ENCODE results near the gene POLR3GL. TPM values are rescaled to one million over a fixed set of nuclear protein-coding genes. Genes with fewer than 3 reads are reported as not detected.

POLR3GL gene
- total RNA-seq, 1 donor from 2014 or later = 12.2 TPM

- Histone ChIP-seq H3K36me3 (ENCODE audit: control insufficient read depth, insufficient read depth, low read length) (no peaks in the 10 kb centered on the region), H3K4me3 (ENCODE audit: low read depth, low read length) (peak overlapping the region; percentile 56), H3K27me3 (ENCODE audit: control insufficient read depth, insufficient read depth, low read length) (no peaks in the 10 kb centered on the region)
- no peak for TF ChIP-seq CTCF (IDR thresholded peaks at IDR 0.05; ENCODE audit: insufficient read depth, low read length, poor library complexity, severe bottlenecking)
- DNase-seq (ENCODE audit: low read depth) = no peak
Measured at GRCh38 chr1:145959957-145960467, 4.5 kb upstream of the POLR3GL start.

GRCh38 chr1:145960468-145961108 is 3.9 kb upstream of the POLR3GL start:
- no peak for DNase-seq (ENCODE audit: low read depth)
- Histone ChIP-seq H3K4me3 (ENCODE audit: low read depth, low read length) (peak overlapping the region; percentile 56), H3K36me3 (ENCODE audit: control insufficient read depth, insufficient read depth, low read length) (no peaks in the 10 kb centered on the region), H3K27me3 (ENCODE audit: control insufficient read depth, insufficient read depth, low read length) (no peaks in the 10 kb centered on the region)
- peak; percentile 24 for TF ChIP-seq CTCF (IDR thresholded peaks at IDR 0.05; ENCODE audit: insufficient read depth, low read length, poor library complexity, severe bottlenecking)

- H3K4me3 ChIP-seq (ENCODE audit: low read depth, low read length) = peak overlapping the region; percentile 56
- H3K36me3 ChIP-seq (ENCODE audit: control insufficient read depth, insufficient read depth, low read length) = no peaks in the 10 kb centered on the region
- TF ChIP-seq CTCF (IDR thresholded peaks at IDR 0.05; ENCODE audit: insufficient read depth, low read length, poor library complexity, severe bottlenecking) = no peak
- no peaks in the 10 kb centered on the region for H3K27me3 ChIP-seq (ENCODE audit: control insufficient read depth, insufficient read depth, low read length)
- DNase-seq (ENCODE audit: low read depth) = no peak
Measured at GRCh38 chr1:145961109-145961424, 3.4 kb upstream of the POLR3GL start.

GRCh38 chr1:145961425-145962156 is 2.9 kb upstream of the POLR3GL start:
- Histone ChIP-seq H3K4me3 (ENCODE audit: low read depth, low read length) (peak overlapping the region; percentile 56), H3K36me3 (ENCODE audit: control insufficient read depth, insufficient read depth, low read length) (no peaks in the 10 kb centered on the region), H3K27me3 (ENCODE audit: control insufficient read depth, insufficient read depth, low read length) (no peaks in the 10 kb centered on the region)
- no peak for DNase-seq (ENCODE audit: low read depth)
- no peak for TF ChIP-seq CTCF (IDR thresholded peaks at IDR 0.05; ENCODE audit: insufficient read depth, low read length, poor library complexity, severe bottlenecking)

- TF ChIP-seq CTCF (IDR thresholded peaks at IDR 0.05; ENCODE audit: insufficient read depth, low read length, poor library complexity, severe bottlenecking) = no peak
- Histone ChIP-seq H3K36me3 (ENCODE audit: control insufficient read depth, insufficient read depth, low read length) (no peaks in the 10 kb centered on the region), H3K4me3 (ENCODE audit: low read depth, low read length) (peak overlapping the region; percentile 56), H3K27me3 (ENCODE audit: control insufficient read depth, insufficient read depth, low read length) (no peaks in the 10 kb centered on the region)
- no peak for DNase-seq (ENCODE audit: low read depth)
Measured at GRCh38 chr1:145962157-145963102, 2.1 kb upstream of the POLR3GL start.
